AML-193 (cell line): ENCODE data around the gene MTTP.

Source experiments
- DNase-seq, 2 experiments: peaks; one replicate each; lab custom pipeline; 2025; lab: John Stamatoyannopoulos, UW

The MTTP gene

DNA sequence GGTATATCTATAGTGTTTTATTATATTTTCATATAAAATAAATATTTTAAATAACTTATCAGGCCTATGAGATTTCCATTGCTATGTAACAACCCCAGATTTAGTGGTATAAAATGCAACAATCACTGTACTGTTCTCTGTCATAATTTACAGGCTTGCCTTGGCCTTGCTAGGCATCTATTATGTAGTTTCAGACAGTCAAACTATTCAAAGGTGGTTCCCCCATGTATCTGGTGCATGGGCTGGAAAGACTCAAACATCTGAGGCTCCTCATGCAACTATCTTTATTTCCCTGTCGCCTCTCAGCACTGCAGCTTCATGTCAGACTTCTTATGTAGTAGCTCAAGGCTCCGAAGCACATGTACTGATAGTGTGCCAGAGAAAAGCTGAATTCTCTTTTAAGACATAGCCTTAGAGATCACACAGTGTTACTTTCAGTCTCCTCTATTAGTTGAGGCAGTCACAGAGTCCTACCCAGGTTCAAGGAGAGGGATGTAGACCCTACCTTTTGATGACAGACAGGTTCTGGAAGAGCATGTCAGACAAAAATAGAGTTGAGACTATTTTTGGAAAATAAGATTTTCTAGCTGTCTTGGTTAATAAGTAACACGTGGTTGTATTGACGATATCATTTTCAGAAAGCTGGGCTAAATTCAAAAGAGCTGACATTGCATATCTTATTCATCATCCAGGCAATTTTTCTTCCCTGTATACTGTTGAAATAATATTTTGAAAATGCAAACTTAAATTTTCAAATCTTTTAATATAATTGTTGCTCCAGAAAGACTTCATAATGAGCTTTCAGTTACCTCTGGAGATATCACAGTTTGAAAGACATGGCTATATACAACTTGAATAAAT, 19.4 kb downstream of the MTTP start:
- DNase-seq: no peak

DNA sequence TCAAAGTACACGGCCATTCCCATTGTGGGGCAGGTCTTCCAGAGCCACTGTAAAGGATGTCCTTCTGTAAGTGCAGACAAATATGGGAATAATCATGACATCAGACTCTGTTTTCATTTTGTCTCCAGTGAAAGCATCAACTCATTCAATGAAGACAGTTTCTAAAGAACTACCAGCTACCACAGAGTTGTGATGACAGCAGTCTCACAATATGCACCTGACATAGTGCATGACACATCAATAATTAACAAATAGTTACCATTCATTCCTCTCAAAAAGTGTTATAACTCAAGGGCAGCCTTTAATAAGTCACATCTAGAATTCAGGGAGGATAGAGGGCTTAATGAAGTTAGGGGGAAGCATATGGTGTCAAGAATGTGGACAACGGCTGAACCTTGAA, 20.2 kb downstream of the MTTP start:
- no peak for DNase-seq

DNA sequence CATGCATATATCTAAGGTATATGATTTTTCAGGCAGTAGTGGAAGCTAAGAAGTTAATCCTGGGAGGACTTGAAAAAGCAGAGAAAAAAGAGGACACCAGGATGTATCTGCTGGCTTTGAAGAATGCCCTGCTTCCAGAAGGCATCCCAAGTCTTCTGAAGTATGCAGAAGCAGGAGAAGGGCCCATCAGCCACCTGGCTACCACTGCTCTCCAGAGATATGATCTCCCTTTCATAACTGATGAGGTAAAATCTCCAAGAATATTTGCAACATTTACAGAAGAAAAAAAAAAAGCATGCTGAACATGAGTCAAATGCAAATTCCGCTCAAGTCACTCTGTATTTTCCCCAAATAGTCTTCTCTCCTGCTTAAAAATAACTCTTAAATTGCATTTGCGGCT, 32.1 kb downstream of the MTTP start:
- no peak for DNase-seq

DNA sequence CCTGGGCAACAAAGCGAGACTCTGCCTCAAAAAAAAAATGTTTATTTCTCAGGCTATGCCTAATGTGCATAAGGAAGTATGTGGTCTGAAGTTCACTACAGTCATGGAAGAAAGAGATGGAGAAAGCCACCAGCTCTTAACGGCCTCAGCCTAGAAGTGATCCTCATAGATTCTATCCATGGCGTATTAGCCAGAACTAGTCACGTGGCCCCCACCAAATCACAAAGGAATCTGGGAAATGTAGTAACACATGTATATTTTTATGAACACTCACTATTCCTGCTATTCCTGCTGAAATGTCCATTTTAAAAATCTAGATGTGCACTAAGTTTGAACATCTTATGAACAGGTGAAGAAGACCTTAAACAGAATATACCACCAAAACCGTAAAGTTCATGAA, 33.8 kb downstream of the MTTP start:
- no peak for DNase-seq

DNA sequence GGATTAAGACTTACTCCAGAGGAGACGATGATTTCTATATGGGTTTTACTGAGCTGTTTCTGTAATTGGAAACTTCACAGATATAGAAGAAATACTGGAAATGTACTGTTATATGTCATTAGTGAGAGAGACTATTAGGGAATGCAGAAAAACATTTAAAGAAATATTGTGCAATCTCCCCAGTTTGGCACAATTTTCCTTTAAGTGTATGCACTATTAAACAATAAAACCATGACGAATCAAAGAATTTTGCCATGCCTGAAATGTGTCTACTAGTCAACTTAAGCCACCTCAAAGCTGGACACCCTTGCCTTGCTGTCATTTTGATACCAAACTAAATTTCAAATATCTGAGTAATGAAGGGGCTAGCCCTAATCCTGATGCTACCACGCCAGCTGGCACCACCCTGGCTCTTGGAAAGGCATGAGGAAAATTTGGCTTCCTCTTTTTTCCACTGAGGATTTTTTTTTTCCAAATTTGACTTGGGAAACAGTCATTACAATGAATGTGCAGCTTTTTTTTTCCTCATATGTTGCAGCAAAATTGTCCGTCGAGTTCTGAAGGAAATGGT, 36.1 kb downstream of the MTTP start:
- DNase-seq: no peak

DNA sequence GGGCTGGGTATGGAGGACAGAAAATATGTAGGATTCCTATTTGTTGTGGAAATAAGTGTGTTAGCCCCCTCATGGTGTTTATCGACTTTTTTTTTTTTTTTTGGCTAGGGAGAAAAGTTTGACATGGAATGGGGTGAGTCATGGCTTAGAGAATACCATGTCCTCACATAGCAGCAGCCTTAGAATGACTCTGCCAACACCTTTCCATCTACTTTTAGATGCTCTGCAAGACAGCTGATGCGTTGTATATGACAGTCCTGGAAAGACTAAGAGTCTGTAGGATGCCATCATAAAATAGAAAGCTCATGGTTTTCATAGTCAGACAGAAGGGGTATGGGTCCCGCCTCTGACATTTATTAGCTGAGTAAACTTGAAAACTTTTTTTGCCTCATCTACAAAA, 37.7 kb downstream of the MTTP start:
- DNase-seq: no peak

DNA sequence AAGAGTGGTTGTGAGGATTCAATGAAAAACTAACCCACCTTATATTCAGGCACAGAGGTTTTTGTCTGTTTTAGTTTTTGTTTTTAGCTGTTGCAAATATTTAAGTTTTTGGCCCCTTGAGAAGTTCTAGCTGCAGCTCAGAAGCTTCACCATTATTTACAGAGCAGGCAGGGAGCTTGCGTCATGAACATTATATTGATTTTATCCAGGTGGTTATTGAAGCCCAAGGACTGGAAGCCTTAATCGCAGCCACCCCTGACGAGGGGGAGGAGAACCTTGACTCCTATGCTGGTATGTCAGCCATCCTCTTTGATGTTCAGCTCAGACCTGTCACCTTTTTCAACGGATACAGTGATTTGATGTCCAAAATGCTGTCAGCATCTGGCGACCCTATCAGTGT, 38.1 kb downstream of the MTTP start:
- no peak for DNase-seq

DNA sequence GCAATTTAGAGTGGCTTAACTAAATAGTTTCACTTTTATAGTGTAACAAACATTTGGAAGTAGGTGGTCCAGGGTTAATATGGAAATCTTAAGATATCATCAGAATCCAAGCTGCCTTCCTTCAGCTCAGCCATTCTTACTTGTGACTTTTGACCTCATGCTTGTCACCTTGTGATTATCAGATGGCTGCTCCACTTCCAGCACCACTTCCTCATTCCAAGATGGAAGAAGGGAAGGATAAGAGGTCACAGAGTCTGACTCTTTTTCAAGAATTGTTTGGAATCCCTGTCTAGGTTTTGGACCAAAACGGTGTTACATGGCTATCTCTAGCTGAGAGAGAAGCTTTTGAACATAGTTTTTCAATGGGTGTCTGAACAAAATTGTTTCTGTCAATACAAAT, 39.9 kb downstream of the MTTP start:
- no peak for DNase-seq

DNA sequence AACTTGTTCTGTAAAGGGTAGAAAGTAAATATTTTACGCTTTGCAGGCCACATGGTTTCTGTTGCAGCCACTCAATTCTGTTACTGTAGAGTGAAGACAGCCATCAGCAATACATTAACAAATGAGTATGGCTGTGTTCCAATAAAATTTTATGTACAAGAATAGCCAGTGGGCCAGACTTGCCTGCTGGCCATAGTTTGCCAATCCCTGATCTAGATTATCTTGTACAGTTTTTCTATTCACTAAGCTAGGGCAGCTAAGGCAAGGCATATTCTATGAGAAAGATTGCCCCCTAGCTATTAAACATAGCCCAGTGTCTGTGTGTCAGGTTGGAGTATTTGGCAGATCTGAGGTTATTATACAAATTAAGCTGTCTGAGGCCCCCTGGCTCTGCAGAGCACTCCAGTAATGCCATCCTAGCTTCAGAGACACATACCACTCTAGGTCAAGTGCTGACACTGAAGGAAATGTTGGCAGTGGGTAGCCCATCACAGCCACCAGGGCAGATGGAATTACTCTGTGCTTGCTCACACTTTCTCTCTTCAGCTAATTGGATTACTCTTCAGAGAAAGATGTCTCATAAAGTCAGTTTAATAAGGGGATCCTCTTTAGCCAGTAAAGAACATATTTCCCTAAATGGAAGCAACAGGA, 40.7 kb downstream of the MTTP start:
- DNase-seq: no peak

DNA sequence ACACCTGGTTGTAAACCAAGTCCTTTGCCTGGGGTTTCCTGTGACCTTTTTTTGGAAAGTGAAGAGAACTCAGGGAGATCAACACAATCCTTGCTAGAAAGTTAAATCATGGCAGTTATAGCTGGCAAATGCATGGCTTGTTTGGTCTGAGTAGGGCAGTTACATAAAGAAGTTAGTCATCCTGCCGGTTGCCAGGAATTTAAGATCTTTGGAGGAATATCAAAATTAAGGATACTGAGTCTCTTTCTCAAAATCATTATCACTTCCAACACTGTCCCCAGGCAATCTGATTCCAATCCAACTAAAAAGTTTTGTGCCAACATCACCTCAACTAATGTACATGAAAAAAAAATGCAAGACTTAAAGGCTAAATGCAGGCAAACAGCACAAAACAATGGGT, 42.8 kb downstream of the MTTP start:
- DNase-seq: no peak

DNA sequence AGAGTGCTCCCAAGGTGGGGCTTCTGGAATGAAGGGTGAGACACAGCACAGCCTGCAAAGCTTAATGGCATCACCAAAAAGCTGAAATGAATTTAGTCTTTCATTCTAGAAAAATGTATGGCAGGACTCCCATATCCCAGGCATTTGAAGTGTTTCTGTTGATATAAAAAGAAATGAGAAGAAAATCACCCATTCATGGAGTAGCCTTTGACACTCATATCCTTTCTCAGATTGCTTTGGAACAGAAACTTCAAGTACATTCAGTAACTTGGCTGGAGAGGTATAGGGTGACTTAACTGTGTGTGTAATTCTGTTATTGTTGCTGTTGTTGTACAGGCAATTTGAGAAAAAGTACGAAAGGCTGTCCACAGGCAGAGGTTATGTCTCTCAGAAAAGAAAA, 47.7 kb downstream of the MTTP start:
- DNase-seq: no peak

DNA sequence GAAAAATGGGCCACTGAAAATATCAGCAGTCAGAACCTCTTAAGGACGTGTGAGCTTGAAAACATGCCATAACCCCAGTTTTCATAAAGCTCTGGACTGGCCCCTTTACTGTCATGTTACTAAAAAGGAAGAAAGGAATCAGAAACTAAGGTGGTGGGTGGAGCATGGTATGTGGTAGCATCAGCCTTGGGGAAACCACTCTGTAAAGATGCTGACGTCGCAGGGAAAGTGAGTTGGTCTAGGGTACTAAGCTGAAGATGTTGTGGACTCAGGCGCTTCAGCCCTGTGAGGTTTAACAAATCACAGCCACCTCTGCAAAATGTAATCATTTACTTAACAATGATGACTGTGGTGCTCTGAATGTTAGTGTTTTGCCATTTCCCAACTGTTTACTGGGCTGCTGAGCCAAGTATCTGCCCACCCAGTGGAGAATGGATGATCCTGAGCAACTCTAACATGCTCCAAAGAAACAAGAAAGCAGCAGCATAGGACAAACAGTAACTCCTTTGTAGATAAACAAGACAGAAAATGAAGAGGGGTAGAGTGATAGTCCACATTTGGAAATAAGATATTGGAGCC, 49.6 kb downstream of the MTTP start:
- DNase-seq: no peak

DNA sequence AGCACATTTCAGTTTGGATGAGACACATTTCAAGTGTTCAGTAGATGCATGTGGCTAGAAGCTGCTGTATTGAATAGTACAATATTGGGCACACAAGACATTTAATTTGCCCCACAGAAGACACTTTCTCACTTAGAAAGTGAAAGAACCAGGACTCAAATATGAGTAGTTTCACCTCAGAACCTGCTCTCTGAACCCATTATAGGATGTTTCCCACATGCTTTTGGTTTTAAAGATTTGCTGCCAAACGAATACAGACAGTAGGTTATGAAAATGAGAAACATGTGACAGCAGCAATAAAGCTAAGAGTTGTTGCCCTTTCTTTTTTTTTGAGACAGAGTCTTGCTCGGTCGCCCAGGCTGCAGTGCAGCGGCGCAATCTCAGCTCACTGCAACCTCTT, 50.7 kb downstream of the MTTP start:
- no peak for DNase-seq

DNA sequence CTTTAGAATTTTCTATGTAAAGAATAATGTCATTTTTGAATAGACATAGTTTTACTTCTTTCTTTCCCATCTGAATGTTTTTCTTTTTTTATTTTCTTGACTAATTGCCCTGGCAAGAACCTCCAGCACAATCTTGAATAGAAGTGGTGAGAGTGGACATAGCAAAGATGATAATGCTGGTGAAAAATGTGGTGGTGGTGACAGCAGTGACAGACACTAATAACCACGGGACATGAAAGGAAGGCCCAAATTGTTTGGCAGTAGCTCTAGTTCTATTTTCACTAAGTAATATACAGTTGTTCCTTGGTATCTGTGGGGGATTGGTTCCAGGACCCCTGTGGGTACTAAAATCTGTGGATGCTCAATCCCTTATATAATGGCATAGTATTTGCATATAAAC, 53.4 kb downstream of the MTTP start:
- DNase-seq: no peak

DNA sequence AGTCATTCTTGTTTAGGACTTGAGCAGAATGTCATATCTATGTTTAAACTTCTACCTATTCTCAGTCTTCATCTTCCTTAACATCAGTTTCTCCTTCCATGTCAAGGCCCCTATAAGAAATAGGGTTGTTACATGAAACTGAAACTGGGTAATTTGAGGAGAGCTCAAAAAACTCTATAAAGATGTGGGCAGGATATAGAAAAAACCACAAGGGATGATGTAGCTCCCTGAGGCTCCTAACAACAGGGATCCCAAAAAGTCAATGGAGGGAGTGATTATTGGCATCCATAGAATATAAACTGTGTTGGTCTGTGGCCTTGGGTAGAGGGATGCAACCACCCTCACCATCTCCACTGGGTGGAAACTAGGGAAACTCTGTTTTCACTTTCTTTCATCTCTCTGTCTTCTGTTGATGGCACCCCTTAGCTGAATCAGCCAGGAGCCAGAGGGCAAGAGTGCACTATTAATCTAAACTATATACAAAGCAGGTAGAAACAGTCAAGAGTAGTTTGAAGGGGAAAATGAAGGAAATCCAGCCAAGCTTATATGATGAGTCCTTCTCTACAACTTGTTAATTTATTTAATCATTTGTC, 55.4 kb downstream of the MTTP start:
- DNase-seq: no peak

DNA sequence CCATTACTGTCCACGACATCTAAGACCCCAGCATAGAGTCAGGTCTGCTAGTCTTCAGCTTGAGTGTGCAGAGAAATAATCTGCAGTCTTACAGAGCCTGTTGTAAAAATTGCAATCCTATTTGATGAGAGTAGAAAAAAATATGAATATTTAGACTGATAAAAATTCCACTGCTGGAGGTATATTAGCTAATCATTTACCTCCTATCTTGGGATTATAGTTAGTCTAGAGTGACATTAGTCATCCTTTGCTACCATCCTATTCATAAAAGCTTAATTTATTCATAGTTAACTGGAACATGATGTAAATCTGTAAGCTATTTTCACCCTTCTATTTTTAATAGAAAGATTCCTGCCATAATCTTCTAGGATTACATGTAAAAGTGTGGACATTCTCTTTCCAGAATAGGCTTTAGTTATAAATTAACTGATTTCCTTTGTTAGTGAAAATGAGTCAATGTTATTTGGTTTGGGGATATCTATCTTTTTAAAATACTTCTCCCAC, 56.3 kb downstream of the MTTP start:
- DNase-seq: no peak

DNA sequence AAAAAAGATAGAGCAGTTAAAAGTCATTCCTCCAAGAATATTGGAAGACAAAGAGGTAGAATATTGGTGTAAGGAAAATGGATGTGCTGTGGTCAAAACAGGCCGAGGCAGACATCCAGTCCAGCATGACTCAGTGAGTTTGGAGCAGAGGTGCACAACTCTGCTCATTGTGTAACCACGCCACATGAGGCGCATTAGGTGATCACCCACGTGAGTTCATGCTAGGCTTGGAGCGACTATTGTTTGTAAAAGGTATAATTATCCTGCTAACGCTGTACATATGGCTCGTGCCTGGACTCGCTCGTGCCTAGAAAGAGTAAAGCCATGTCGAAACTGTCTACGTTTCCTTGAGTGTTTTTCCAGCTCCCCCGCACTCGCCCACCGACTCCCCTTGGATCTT, 59.1 kb downstream of the MTTP start:
- no peak for DNase-seq

DNA sequence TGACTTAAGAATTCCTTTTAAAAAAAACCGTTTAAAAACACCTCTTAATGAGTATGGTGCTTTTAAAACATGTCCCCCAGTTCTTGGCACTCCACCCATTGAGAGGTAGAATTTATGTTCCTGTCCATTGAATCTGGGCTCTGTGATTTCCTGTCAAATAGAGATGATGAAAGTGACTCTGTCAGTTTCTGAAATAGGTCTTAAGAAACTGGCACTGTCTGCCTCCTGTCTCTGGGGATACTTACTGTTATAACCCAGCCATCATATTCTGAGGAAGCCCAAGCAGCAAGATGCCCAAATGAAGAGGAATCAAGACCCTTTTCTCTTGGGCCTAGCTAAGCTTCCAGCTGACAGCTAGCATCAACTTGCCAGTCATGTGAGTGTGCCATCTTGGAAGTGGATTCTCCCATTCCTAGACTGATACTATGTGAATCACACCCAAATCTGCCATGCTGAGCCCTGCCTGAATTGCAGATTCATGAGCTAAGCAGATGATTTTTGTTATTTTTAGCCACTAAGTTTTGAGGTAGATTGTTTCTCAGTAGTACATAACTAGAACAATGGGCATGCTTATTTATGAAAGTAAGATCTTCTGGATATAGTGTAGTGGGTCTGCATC, 60.2 kb downstream of the MTTP start:
- DNase-seq: no peak

DNA sequence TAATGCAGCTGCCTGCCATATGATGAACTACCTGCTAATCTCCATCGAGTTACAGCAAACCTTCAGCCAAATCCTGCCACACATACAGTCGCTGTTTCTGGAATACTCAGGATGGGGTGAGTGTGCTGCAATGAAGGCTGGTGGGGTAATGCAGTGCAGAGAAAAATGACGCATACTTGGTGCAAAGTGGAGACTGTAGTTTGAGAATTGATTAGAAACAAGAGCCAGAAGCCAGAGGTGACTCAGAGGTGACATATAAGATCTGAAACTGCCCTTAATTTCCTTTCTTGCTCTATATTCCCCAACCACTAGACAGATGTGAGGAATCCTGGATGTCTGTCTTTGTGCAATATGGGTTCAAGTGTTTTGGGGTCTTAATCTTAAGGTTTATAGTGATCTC, 61.0 kb downstream of the MTTP start:
- no peak for DNase-seq

DNA sequence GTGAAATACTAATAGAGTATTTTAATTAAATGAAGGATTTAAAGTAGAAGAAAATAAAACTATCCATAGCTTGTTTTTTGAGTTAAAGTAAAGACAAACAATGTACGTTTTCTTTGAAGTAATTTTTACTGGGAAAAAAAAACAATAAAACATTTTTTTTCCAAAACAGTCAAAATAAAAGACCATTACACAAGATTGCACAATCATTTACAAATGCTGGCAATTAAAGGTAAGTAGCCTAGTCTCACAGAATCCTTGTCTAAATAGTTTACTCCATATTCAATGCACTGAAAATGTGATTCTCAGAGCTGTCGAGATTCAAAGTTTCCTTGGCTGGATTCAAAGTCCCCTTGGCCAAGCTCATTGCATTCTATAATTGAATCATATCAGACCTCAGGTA, 61.8 kb downstream of the MTTP start:
- DNase-seq: no peak

DNA sequence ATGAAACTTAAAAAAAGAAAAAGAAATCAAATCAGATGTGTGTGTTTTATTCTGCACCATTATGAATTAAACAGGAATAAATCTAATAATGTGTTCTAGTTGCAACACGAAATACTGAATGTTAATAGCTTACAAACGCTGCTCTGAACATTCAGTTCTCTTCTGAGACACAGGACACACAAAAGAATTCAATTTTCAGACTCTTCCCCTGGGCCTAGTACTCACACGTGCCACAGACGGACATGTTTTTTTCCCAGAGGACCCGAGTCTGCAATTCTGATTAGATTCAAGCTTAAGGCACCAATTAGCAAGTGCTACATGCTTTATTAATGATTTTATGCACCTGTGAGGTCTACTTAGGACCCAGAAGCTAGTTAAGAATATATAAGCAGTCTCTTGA, 62.5 kb downstream of the MTTP start:
- no peak for DNase-seq

DNA sequence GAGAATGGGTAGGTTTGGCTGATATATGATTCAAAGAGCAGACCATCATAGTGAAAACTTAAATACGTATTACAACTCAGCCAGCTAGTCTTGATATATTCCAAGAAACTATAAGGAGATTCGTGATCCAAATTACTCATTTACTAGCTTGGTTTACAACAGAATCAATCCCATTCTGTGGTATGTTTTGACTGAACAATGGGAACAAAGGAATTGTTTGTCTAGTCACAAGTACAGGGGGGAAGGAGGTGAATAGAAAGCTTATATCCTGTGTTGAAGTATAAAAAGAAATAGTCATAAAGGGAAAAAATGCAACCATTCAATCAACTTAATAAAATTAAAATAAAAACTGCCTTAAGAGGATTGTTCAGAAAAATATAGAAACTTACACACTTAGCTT, 66.1 kb downstream of the MTTP start:
- DNase-seq: no peak
